DOHH2 (cell line): ENCODE measurements around the gene CACNG6.

Source experiments
- H3F3A ChIP-seq: fragments of 200-600 bp; sonication (generic), shearing (Covaris generic); 2 replicates; pipeline ENCODE4 v1.6.0; 2016; ENCODE audit warnings: antibody characterized with exemption, mild to moderate bottlenecking; ENCODE audit not compliant: control insufficient read depth, insufficient read depth
- H3K27ac ChIP-seq: fragments of 200-600 bp; sonication (generic); 2 replicates; pipeline ENCODE4 v1.5.1; 2014; ENCODE audit warnings: low read depth, mild to moderate bottlenecking, low read length, moderate library complexity
- H3K27me3 ChIP-seq: fragments of 200-600 bp; sonication (generic); 2 replicates; pipeline ENCODE4 v1.6.1; 2014; ENCODE audit warnings: mild to moderate bottlenecking, low read length, mixed read lengths; ENCODE audit not compliant: control insufficient read depth
- H3K36me3 ChIP-seq: fragments of 200-600 bp; sonication (generic); 2 replicates; pipeline ENCODE4 v1.6.1; 2014; ENCODE audit warnings: mild to moderate bottlenecking, low read length, moderate library complexity, mixed read lengths; ENCODE audit not compliant: control insufficient read depth
- H3K4me1 ChIP-seq: fragments of 200-600 bp; sonication (generic); 2 replicates; pipeline ENCODE4 v1.6.1; 2014; ENCODE audit warnings: mild to moderate bottlenecking, low read length, mixed read lengths; ENCODE audit not compliant: control insufficient read depth
- H3K4me2 ChIP-seq: fragments of 200-600 bp; sonication (generic); 2 replicates; pipeline ENCODE4 v1.6.0; 2014; ENCODE audit warnings: mild to moderate bottlenecking, low read length, moderate library complexity
- H3K4me3 ChIP-seq: fragments of 200-600 bp; sonication (generic); 2 replicates; pipeline ENCODE4 v1.5.1; 2014; ENCODE audit warnings: mild to moderate bottlenecking, low read length, mixed read lengths
- H3K79me2 ChIP-seq: fragments of 200-600 bp; sonication (generic); 2 replicates; pipeline ENCODE4 v1.6.1; 2014; ENCODE audit warnings: mild to moderate bottlenecking, low read length, mixed read lengths; ENCODE audit not compliant: control insufficient read depth
- H3K9me2 ChIP-seq: fragments of 200-600 bp; sonication (generic); replicated peaks from 2 replicates; pipeline ENCODE4 v1.6.1; 2014; ENCODE audit warnings: mild to moderate bottlenecking, low read length, mixed read lengths; ENCODE audit not compliant: control insufficient read depth
- H3K9me3 ChIP-seq: fragments of 200-600 bp; sonication (generic); 2 replicates; pipeline ENCODE4 v1.6.1; 2014; ENCODE audit warnings: antibody characterized with exemption, low read length, mixed read lengths; ENCODE audit not compliant: control insufficient read depth, insufficient read depth
- H4K20me1 ChIP-seq: fragments of 200-600 bp; sonication (generic); 2 replicates; pipeline ENCODE4 v1.6.0; 2014; ENCODE audit warnings: low read depth, mild to moderate bottlenecking, antibody characterized with exemption, low read length, moderate library complexity; ENCODE audit not compliant: control insufficient read depth, insufficient read depth
- EZH2phosphoT487 ChIP-seq: fragments of 200-600 bp; sonication (generic); IDR thresholded peaks from 2 replicates; pipeline ENCODE4 v1.6.1; 2017; ENCODE audit warnings: borderline replicate concordance, mild to moderate bottlenecking, antibody characterized with exemption, low read length, moderate library complexity, mixed read lengths
- TF ChIP-seq, protein P1 (sequence below): fragments of 200-600 bp; sonication (generic); IDR thresholded peaks from one replicate; pipeline ENCODE4 v1.5.1; 2014; ENCODE audit warnings: antibody characterized with exemption, mild to moderate bottlenecking, low read depth, low read length; ENCODE audit not compliant: poor library complexity, severe bottlenecking

The CACNG6 gene

DNA sequence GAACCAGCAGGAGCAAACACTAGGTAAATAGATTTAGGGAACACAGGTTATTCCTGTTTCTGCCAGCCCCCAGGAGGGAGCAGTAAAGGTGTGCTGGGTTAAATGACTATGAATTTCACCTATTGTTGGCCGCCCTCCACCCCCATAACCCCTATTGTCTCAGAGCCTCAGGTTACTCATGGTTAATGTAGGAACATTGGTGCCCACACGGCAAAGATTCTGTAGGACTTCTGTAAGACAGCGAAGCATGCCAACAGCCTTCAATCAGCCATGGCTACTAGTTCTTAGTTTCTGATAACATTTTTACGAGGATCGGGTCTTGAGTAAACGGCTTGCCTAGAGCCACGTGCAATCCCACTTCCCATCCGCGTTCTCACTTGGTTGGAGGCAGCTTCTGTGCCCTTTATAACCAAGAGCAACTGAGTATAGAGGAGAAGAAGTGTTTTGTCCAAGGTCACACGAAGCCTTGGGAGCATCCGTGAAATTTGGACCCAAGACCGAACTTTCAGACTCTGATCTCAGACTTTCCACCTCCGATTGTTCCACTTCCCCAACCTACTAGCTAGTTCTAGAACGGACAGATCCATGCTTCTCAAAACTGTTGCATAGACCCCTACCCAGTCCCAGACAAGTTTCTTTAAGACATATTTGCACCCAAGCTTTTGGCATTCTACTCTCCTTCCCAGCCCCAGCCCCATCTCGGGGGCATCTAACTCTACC, 33.8 kb upstream of the CACNG6 start:
- no peaks in the 10 kb centered on the region for H3K9me2 ChIP-seq
- H3K4me2 ChIP-seq: no peak overlapping the region
- H3K4me3 ChIP-seq: no peak overlapping the region
- no peaks in the 10 kb centered on the region for H4K20me1 ChIP-seq
- no peak overlapping the region for H3K27ac ChIP-seq
- TF ChIP-seq, protein P1, sequence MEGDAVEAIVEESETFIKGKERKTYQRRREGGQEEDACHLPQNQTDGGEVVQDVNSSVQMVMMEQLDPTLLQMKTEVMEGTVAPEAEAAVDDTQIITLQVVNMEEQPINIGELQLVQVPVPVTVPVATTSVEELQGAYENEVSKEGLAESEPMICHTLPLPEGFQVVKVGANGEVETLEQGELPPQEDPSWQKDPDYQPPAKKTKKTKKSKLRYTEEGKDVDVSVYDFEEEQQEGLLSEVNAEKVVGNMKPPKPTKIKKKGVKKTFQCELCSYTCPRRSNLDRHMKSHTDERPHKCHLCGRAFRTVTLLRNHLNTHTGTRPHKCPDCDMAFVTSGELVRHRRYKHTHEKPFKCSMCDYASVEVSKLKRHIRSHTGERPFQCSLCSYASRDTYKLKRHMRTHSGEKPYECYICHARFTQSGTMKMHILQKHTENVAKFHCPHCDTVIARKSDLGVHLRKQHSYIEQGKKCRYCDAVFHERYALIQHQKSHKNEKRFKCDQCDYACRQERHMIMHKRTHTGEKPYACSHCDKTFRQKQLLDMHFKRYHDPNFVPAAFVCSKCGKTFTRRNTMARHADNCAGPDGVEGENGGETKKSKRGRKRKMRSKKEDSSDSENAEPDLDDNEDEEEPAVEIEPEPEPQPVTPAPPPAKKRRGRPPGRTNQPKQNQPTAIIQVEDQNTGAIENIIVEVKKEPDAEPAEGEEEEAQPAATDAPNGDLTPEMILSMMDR: no peak
- no peak for TF ChIP-seq EZH2phosphoT487
- H3K79me2 ChIP-seq: no peaks in the 10 kb centered on the region
- no peaks in the 10 kb centered on the region for H3K4me1 ChIP-seq
- no peaks in the 10 kb centered on the region for H3K9me3 ChIP-seq
- no peaks in the 10 kb centered on the region for H3K36me3 ChIP-seq
- no peaks in the 10 kb centered on the region for H3F3A ChIP-seq
- H3K27me3 ChIP-seq: peaks cover 16% of the 10 kb centered on the region

DNA sequence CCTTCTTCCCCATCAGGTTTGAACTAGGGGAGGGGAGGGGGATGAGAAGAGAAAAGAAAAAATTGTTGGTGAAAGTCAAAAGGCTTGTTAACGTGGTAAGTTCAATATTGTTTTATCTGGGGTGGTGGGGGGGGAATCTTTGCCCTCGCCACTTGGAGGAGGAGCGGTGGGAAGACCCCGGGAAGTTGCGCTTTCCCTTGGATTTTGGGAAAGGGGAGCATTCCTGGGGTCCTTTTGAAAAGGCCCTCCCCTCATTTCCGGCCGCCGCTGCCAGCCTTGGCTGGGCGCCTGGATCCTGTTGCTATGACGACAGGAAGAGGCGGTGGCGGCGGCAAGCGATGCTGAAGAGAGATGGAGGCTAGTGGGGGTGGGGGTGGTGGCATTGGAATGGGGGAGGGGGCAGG, 33.3 kb upstream of the CACNG6 start:
- Histone ChIP-seq H3K36me3 (no peaks in the 10 kb centered on the region), H4K20me1 (no peaks in the 10 kb centered on the region), H3K4me2 (no peak overlapping the region), H3K79me2 (no peaks in the 10 kb centered on the region), H3K27me3 (peaks cover 16% of the 10 kb centered on the region), H3K9me3 (no peaks in the 10 kb centered on the region), H3K27ac (no peak overlapping the region), H3F3A (no peaks in the 10 kb centered on the region), H3K4me3 (no peak overlapping the region), H3K4me1 (no peaks in the 10 kb centered on the region), H3K9me2 (no peaks in the 10 kb centered on the region)
- TF ChIP-seq, protein P1: no peak
- TF ChIP-seq EZH2phosphoT487: no peak

DNA sequence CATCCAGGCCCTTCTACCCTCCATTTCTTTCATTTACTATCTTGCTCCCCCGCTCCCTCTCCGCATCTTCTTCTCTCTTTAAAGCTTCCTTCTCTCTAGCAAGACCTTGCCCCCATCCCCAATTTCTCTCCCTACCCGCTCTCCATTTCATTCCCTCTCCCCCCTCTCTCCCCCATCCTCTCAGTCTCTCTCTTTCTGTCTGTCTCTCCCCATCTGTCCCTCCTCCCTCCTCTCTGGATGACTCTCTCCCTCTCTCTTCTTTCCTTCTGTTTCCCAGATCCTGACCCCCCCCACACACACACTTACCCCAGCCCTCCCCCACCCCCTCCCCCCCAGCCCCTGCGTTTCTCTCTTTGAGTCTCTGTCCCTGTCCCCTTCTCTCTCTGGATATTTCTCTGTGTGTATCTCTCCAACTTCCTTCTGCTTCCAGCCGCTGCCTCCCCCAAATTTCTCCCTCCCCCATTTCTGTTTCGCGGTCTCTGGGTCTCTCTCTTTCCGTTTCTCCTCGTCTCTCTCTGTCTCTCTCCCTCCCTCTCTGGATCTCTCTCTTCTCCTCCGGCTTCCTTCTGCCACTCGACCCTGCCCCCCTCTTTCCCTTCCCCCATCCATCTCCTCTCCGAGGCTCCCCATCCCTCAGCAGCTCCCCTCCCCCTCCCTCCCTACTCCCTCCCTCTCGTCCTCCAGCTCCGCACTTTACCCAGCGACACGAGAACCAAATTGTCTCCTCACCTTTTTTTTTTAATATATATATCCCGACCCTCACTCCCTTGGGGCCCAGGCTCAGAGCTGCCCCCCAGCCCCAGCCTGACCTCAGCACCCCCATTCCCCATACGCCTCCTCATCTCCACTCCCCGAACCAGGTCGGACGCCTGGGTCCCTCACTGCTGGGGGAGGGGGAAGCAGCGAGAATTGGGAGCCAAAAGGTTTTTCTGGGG, 32.3 kb upstream of the CACNG6 start:
- Histone ChIP-seq H3K4me1 (no peaks in the 10 kb centered on the region), H3K9me2 (no peaks in the 10 kb centered on the region), H3K27me3 (peaks cover 16% of the 10 kb centered on the region), H3F3A (no peaks in the 10 kb centered on the region), H3K4me3 (no peak overlapping the region), H3K4me2 (no peak overlapping the region), H3K9me3 (no peaks in the 10 kb centered on the region), H3K27ac (no peak overlapping the region), H4K20me1 (no peaks in the 10 kb centered on the region), H3K79me2 (no peaks in the 10 kb centered on the region), H3K36me3 (no peaks in the 10 kb centered on the region)
- TF ChIP-seq, protein P1: no peak
- no peak for TF ChIP-seq EZH2phosphoT487
